Muscle layer of duodenum (tissue), 2 donors: Measurements from ENCODE around the gene METTL24.
"Not testable (repeated sequence)": the region's sequence is repeated elsewhere in the genome, so short reads cannot be mapped to it uniquely, and the experiment has no call there.

Experiments used
- H3K27ac ChIP-seq: one replicate; pipeline ENCODE4 v1.7.0; 2013; ENCODE audit warnings: mild to moderate bottlenecking, low read length
- H3K27me3 ChIP-seq: one replicate; pipeline ENCODE4 v1.7.0; 2013; ENCODE audit warnings: low read depth, mild to moderate bottlenecking, control low read depth, low read length
- H3K36me3 ChIP-seq, 2 donors: one replicate each; pipeline ENCODE4 v1.7.0; 2013; ENCODE audit warnings: low read length in 2 of 2, control low read depth in 1 of 2, mild to moderate bottlenecking in 1 of 2; ENCODE audit not compliant: insufficient read depth in 2 of 2, control insufficient read depth in 1 of 2
- H3K4me1 ChIP-seq, 2 donors: one replicate each; pipeline ENCODE4 v1.7.0; 2013; ENCODE audit warnings: low read length in 2 of 2, mild to moderate bottlenecking in 2 of 2, control low read depth in 1 of 2, moderate library complexity in 1 of 2; ENCODE audit not compliant: insufficient read depth in 2 of 2, control insufficient read depth in 1 of 2
- H3K4me3 ChIP-seq, 2 donors: one replicate each; pipeline ENCODE4 v1.7.0; 2013; ENCODE audit warnings: low read length in 2 of 2, low read depth in 1 of 2, mild to moderate bottlenecking in 1 of 2
- H3K9me3 ChIP-seq, 2 donors: one replicate each; pipeline ENCODE4 v1.7.0; 2013; ENCODE audit warnings: low read length in 2 of 2, control low read depth in 1 of 2, mild to moderate bottlenecking in 1 of 2; ENCODE audit not compliant: control insufficient read depth in 1 of 2
- donor health status: healthy.

METTL24 gene

GRCh38 chr6:110315207-110315868 lies 42.8 kb downstream of the METTL24 start:
- Histone ChIP-seq H3K4me1 (peaks cover 0 to 7% of the 10 kb centered on the region in 2 donors), H3K4me3 (no peak overlapping the region), H3K9me3 (no peaks in the 10 kb centered on the region), H3K27ac (no peak overlapping the region), H3K36me3 (peaks cover 3 to 4% of the 10 kb centered on the region in 2 donors), H3K27me3 (no peaks in the 10 kb centered on the region)

DNA sequence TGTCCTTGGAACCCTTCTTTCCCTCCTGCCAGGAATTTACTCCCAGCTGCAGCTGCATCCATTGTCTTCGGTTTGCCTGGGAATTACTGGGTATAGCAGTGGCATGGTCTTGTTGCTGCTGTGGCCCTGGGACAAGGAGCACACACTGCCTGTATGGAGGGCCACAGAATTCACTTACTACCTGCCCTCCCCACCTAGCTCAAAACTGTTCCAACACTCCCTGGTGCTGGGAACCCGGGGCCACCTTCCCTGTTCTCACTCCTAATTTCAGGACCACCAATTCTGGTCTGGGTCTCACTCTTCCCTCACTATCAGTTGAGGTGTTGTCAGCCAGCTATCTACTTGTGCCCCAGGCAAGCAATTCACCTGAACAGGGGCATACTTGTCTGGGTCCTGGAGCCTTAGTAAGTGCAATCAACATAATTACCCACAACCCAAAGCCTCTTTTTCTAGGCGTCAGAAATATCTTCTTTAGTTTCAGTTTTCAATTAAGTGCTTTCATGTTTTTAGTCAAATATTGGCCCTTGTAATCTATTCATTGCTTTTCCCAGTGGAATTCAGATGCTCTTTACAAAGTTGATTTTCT lies 47.2 kb downstream of the METTL24 start:
- peaks cover 3 to 4% of the 10 kb centered on the region in 2 donors for H3K36me3 ChIP-seq
- H3K27ac ChIP-seq, result no peak overlapping the region
- H3K4me1 ChIP-seq, result no peaks in the 10 kb centered on the region
- no peaks in the 10 kb centered on the region for H3K9me3 ChIP-seq
- no peaks in the 10 kb centered on the region for H3K27me3 ChIP-seq
- no peak overlapping the region for H3K4me3 ChIP-seq

- H3K36me3 ChIP-seq, H3K27me3 ChIP-seq, H3K9me3 ChIP-seq: not testable (repeated sequence)
Measured at GRCh38 chr6:110309432-110309831, 48.7 kb downstream of the METTL24 start.

DNA sequence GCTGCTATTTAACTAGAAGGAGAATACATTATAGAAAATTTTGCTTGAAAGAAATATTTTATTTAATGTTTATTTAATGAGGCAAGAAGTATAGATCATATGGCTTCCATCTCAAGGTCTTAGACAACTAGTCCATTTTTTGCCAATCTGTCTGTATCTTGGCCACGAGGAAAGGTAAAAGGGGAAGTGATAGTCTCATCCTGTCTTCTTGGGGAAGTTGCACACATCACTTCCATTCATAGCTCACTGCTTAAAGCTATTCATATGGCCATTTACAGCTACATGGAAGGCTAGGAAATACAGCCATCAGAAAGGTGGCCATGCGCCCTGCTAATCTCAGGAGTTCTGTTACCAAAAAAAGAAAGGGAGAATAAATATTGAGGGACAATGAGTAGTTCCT lies 50.8 kb downstream of the METTL24 start:
- Histone ChIP-seq H3K4me1 (no peaks in the 10 kb centered on the region), H3K27me3 (no peaks in the 10 kb centered on the region), H3K36me3 (peaks cover 0 to under 1% of the 10 kb centered on the region in 2 donors), H3K27ac (no peak overlapping the region), H3K4me3 (no peak overlapping the region), H3K9me3 (no peaks in the 10 kb centered on the region)

More at GRCh38 chr6:110309432-110309831, 48.7 kb downstream of the METTL24 start:
- H3K27ac ChIP-seq, H3K4me3 ChIP-seq, H3K4me1 ChIP-seq: not testable (repeated sequence)

- H3K27ac ChIP-seq, H3K36me3 ChIP-seq, H3K27me3 ChIP-seq, H3K4me3 ChIP-seq, H3K4me1 ChIP-seq, H3K9me3 ChIP-seq: not testable (repeated sequence)
Measured at GRCh38 chr6:110305832-110306231, 52.3 kb downstream of the METTL24 start.

DNA sequence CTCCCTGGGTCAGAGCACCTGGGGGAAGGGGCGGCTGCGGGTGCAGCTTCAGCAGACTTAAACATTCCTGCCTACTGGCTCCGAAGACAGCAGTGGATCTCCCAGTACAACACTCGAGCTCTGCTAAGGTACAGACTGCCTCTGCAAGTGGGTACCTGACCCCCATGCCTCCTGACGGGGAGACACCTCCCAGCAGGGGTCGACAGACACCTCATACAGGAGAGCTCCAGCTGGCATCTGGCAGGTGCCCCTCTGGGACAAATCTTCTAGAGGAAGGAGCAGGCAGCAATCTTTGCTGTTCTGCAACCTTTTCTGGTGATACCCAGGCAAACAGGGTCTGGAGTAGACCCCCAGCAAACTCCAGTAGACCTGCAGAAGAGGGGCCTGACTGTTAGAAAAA lies 54.5 kb downstream of the METTL24 start:
- not testable (repeated sequence) for H3K4me1 ChIP-seq, H3K9me3 ChIP-seq, H3K27ac ChIP-seq, H3K36me3 ChIP-seq, H3K4me3 ChIP-seq, H3K27me3 ChIP-seq

DNA sequence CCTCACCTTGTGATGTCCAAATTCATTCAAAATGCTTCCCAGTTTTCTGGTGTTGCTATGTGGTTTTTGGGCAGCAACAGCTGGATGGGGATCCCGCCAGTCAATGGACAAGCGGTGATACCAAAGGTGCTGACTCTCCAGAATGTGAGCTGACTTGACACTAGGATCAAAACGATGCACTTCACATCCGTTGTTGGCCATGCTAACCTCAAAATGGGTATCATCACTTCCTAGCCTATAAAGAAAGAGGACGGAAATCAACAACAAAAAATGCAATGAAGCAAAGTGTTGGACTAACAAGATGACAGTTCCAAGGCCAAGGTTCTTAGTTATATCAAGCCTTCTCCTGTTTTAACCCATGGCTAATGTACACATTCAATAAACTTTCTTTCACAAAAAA lies 59.2 kb downstream of the METTL24 start:
- Histone ChIP-seq H3K4me3 (no peak overlapping the region), H3K4me1 (peaks cover 0 to 26% of the 10 kb centered on the region in 2 donors), H3K9me3 (no peaks in the 10 kb centered on the region), H3K27ac (no peak overlapping the region), H3K36me3 (no peaks in the 10 kb centered on the region), H3K27me3 (no peaks in the 10 kb centered on the region)

- H3K9me3 ChIP-seq, result no peaks in the 10 kb centered on the region
- no peak overlapping the region for H3K4me3 ChIP-seq
- no peaks in the 10 kb centered on the region for H3K36me3 ChIP-seq
- H3K27me3 ChIP-seq, result no peaks in the 10 kb centered on the region
- H3K4me1 ChIP-seq, result peaks cover 0 to 26% of the 10 kb centered on the region in 2 donors
- H3K27ac ChIP-seq, result no peak overlapping the region
Measured at GRCh38 chr6:110298411-110298810, 59.7 kb downstream of the METTL24 start.

DNA sequence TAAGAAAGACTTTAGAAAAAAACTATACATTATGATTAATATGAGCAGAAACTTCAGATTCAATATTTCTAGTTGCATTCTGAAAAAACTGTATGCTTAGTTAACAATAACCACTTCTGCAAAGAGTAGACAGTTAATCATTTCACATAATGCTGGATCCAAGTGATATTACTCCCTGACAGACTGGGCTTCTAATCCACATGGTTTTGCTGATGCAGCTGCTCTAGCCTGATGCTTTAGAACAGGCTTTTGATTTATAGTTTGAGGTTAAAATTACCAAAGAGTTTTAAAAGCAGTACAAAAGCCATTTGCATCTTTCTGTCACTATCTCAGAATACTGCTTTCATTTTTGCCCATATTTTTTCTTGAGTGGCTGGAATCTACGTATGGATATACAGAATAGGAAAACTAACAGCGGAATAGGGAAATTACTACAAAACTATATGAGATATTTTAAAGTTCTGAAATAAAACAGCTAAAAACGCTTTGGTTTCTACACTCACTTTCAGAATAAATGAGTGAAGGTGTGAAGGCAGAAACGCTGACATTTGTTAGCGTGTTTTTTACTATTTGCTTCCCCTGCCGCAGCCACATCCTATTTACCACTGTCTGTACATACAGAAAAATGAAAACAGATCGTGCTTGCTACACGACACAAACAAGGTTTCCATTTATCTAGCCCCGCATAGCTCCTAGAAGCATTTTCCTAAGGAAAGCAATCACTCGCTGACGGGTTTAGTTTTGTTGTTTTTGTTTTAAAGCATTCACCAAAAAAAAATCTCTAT lies 61.7 kb downstream of the METTL24 start:
- Histone ChIP-seq H3K27ac (peak overlapping the region; percentile 26), H3K4me1 (peaks cover 0 to 23% of the 10 kb centered on the region in 2 donors), H3K36me3 (no peaks in the 10 kb centered on the region), H3K9me3 (no peaks in the 10 kb centered on the region), H3K27me3 (no peaks in the 10 kb centered on the region), H3K4me3 (peak overlapping the region; percentile 2 to 7)

DNA sequence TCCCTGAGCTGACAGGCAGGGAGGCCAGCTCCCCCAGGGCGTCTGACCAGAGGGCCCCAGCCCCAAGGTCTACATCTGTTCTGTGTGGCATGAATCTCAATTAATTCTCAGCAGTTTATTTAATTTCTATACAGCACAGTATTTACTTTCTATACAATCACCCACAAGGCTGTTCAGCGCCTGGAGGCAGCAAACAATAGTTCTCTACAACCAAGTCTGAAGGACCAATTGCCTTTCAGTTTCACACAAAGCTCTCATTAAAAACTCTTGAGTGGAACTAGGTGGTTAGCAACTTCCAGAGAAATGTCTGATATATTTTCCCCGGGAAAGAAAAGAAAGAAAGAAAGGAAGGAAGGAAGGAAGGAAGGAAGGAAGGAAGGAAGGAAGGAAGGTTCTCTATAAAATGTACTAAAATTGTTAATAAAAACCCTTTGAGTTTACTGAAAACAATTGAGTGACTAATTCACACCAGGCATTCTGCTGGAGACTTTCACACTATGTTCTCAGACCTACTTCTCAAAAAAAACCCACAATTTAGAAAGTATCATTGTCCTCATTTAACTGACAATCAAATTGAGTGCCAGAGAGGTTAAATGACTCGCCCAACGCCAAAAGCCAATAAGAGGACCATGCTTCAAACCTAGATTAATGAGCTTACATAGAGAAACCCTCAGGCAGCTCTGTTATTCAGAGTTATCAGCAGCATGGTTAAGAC lies 62.5 kb downstream of the METTL24 start:
- Histone ChIP-seq H3K9me3 (no peaks in the 10 kb centered on the region), H3K27ac (peak overlapping the region; percentile 26), H3K27me3 (no peaks in the 10 kb centered on the region), H3K4me1 (peaks cover 0 to 19% of the 10 kb centered on the region in 2 donors), H3K4me3 (no peak overlapping the region), H3K36me3 (no peaks in the 10 kb centered on the region)
